GM12878 (cell line): ENCODE data around the gene ARID4B. TPM values are rescaled to one million over a fixed set of nuclear protein-coding genes. Genes with fewer than 3 reads are reported as not detected.

ENCODE experiments used
- ATAC-seq: fragments of 200-7000 bp; cut with Tn5 transposase; 3 replicates; pipeline ENCODE4 v1.9.1; 2020; ENCODE audit warnings: mild to moderate bottlenecking, moderate library complexity
- BruUV-seq: library from RNA; stranded (reverse); fragments of 400-500 nt; replicated peaks from 2 replicates; lab custom pipeline; 2021; lab: Mats Ljungman, UMichigan
- CTCF ChIA-PET: fragments of 300-600 bp; sonication (Branson Sonifier 250); formaldehyde crosslinking; extraction: SDS; loops from one replicate; lab custom pipeline; 2021; ENCODE audit warnings: inconsistent platforms; lab: Yijun Ruan, JAX
- POLR2A ChIA-PET: fragments of 350-600 bp; formaldehyde crosslinking; extraction: SDS; loops from one replicate; lab custom pipeline; 2021; ENCODE audit warnings: inconsistent platforms; lab: Charles Lee
- RAD21 ChIA-PET: fragments of 300-600 bp; sonication (Branson Sonifier 250); formaldehyde crosslinking; loops from one replicate; lab custom pipeline; 2023; ENCODE audit warnings: antibody characterized with exemption; ENCODE audit not compliant: unreplicated experiment; lab: Charles Lee
- SMC1A ChIA-PET: fragments of 300-600 bp; sonication (Branson Sonifier 250); formaldehyde crosslinking; loops from one replicate; lab custom pipeline; 2023; ENCODE audit not compliant: unreplicated experiment, uncharacterized antibody; lab: Charles Lee
- DNase-seq: peaks from one replicate; pipeline ENCODE4 v3.0.0-alpha.2; 2011; ENCODE audit warnings: low read depth, low spot score
- FAIRE-seq: peaks from 3 replicates; lab custom pipeline; 2011; peaks lifted over from hg19 to GRCh38; lab: Jason Lieb, UNC
- H2AFZ ChIP-seq: 2 replicates; pipeline ENCODE4 v1.6.0; 2011; ENCODE audit warnings: low read depth, low read length, control low read depth; ENCODE audit not compliant: control insufficient read depth
- H3K27ac ChIP-seq: 2 replicates; pipeline ENCODE4 v1.5.1; 2011; ENCODE audit warnings: control low read depth; ENCODE audit not compliant: control insufficient read depth, insufficient read depth
- H3K27me3 ChIP-seq, 2 experiments: replicated peaks in 1 of 2; 2 replicates each; pipeline versions ENCODE4 v1.6.0 to v1.6.1; 2011; ENCODE audit warnings: low read length in 1 of 2; ENCODE audit not compliant: control insufficient read depth in 2 of 2, insufficient read depth in 2 of 2
- H3K36me3 ChIP-seq, 2 experiments: 2 replicates each; pipeline ENCODE4 v1.5.1; 2011; ENCODE audit warnings: low read length in 1 of 2; ENCODE audit not compliant: control insufficient read depth in 2 of 2, insufficient read depth in 2 of 2
- H3K4me1 ChIP-seq: 2 replicates; pipeline ENCODE4 v1.6.1; 2011; ENCODE audit warnings: mild to moderate bottlenecking, low read length, moderate library complexity, mixed read lengths; ENCODE audit not compliant: control insufficient read depth, insufficient read depth
- H3K4me2 ChIP-seq: 2 replicates; pipeline ENCODE4 v1.6.0; 2011; ENCODE audit warnings: control low read depth; ENCODE audit not compliant: control insufficient read depth, insufficient read depth
- H3K4me3 ChIP-seq: fragments of 200-600 bp; sonication (generic); 2 replicates; pipeline ENCODE4 v1.5.1; 2016
- H3K79me2 ChIP-seq: 2 replicates; pipeline ENCODE4 v1.6.0; 2011; ENCODE audit warnings: low read length; ENCODE audit not compliant: control insufficient read depth, insufficient read depth
- H3K9ac ChIP-seq: 2 replicates; pipeline ENCODE4 v1.8.0; 2011; ENCODE audit warnings: low read length, control low read depth, mixed read lengths; ENCODE audit not compliant: control insufficient read depth, insufficient read depth
- H3K9me3 ChIP-seq: replicated peaks from 3 replicates; pipeline ENCODE4 v1.5.1; 2011; ENCODE audit warnings: mild to moderate bottlenecking, low read length; ENCODE audit not compliant: control insufficient read depth, insufficient read depth
- H4K20me1 ChIP-seq: 2 replicates; pipeline ENCODE4 v1.6.0; 2011; ENCODE audit not compliant: control insufficient read depth, insufficient read depth
- ETV6 ChIP-seq, 2 experiments: fragments of 450-650 bp in 1 of 2; IDR thresholded peaks in 1 of 2; conservative IDR thresholded peaks in 1 of 2; 2 replicates each; pipeline ENCODE4 v1.6.1; 2014; ENCODE audit warnings: antibody characterized with exemption in 1 of 2, borderline replicate concordance in 1 of 2, low read depth in 1 of 2, mild to moderate bottlenecking in 1 of 2, moderate library complexity in 1 of 2
- GATAD2B ChIP-seq: fragments of 450-650 bp; conservative IDR thresholded peaks from 2 replicates; pipeline ENCODE4 v1.6.1; 2017; ENCODE audit warnings: low read depth, mild to moderate bottlenecking, moderate library complexity
- IRF4 ChIP-seq: IDR thresholded peaks from 2 replicates; pipeline ENCODE4 v1.6.1; 2011; ENCODE audit warnings: low read depth, low read length
- POLR2A ChIP-seq: IDR thresholded peaks from 2 replicates; pipeline ENCODE4 v1.6.1; 2011; ENCODE audit warnings: low read depth, mild to moderate bottlenecking, low read length
- whole genome bisulfite sequencing: methylation state at CpG from one replicate; pipeline ENCODE4 v1.1.6; 2016; ENCODE audit warnings: low lambda C conversion rate; ENCODE audit not compliant: insufficient replicate concordance, insufficient coverage; ENCODE audit errors: missing lambda C conversion rate; 5-methylcytosine and 5-hydroxymethylcytosine counted together
- in situ Hi-C: fragments of 300-500 bp; cut with MboI; formaldehyde crosslinking; loops from 9 replicates; pipeline ENCODE4 v1.14.3; 2018; ENCODE audit warnings: mixed read lengths
- intact Hi-C: fragments of 100-400 bp; cut with micrococcal nuclease; formaldehyde crosslinking; loops from one replicate; pipeline ENCODE4 v1.14.2; 2022; ENCODE audit not compliant: unreplicated experiment
- polyA plus RNA-seq, 11 experiments: library from polyadenylated mRNA; depleted of rRNA in 4 of 11; unstranded in 6 of 11; stranded (reverse) in 5 of 11; fragments of >200 nt; fragmentation: Nextera tagmentation in 4 of 11; fragmentation: Illumina TruSeq in 1 of 11; extraction: Ambion mirVana in 4 of 11; extraction: Trizol in 1 of 11; gene quantifications; 1 replicate in 1 of 11; 2 replicates in 10 of 11; pipeline versions ENCODE4 v1.2.1 to v1.2.3, GENCODE V29; 2011 to 2016; ENCODE audit warnings: inconsistent platforms in 2 of 11, missing spikeins in 2 of 11, low read depth in 1 of 11
- total RNA-seq, 4 experiments: library from RNA; depleted of rRNA in 3 of 4; stranded (reverse); fragments of >200 nt in 3 of 4; fragmentation: Illumina TruSeq in 1 of 4; extraction: Trizol in 1 of 4; gene quantifications; 2 replicates each; pipeline versions ENCODE4 v1.2.1 to v1.2.3, GENCODE V29; 2013 to 2021
- TF ChIP-seq, protein P1 (sequence below): IDR thresholded peaks from 2 replicates; pipeline ENCODE4 v1.6.1; 2012; ENCODE audit warnings: low read depth, low read length, improper control_type of control experiment
- TF ChIP-seq, protein P2 (sequence below): fragments of 150-350 bp; IDR thresholded peaks from 2 replicates; pipeline ENCODE4 v1.6.1; 2016; ENCODE audit warnings: low read depth, low read length
- TF ChIP-seq, protein P3 (sequence below): fragments of 450-650 bp; formaldehyde crosslinking; IDR thresholded peaks from 2 replicates; pipeline ENCODE4 v1.4.0; 2020; ENCODE audit warnings: mild to moderate bottlenecking, moderate library complexity

Gene ARID4B
- total and polyA plus RNA-seq, 10 of the 15 experiments (the other 5 are each of a cell fraction or from before 2014, with no cell fraction given) = 13.6 to 39.1 (median 28.0) TPM

DNA sequence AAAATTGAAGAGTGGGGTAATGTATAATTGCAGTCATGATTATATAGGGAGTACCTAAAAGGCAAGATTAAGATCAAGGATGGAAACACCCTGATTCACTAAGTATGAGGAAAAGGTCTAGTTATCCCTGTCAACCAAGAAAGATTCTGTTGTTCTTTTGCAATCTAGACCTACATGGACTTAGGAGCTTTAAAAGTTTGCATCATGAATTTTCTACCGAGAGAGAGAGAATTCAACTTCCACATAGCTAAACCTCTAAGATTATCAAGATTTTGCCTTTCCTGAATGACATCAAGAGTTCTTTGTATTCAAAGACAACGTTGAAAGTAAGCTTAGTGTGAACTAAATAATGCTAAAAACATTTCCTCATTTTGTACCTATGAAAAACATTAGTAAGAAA, 88.1 kb downstream of the ARID4B start (continued):
- no peak for TF ChIP-seq POLR2A

DNA sequence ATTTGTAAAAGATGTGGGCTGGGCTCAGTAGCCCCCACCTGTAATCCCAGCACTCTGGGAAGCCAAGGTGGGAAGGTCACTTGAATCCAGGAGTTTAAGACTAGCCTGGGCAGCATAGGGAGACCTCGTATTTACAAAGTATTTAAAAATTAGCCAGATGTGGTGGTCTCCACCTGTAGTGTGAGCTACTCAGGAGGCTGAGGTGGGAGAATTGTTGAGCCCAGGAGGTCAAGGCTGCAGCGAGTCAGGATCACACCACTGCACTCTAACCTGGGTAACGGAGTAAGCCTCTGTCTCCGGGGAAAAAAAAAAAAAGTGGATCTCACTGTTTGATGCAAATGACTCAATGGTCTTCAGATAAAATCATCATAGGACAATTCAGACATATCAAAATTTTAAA, 89.4 kb downstream of the ARID4B start:
- ChIA-PET RAD21 (interaction anchor here (1.4 to 1.7 kb wide), 2 partner anchors 177 to 178 kb away, joined by 3 to 6 read pairs; no protein-coding TSS in a partner anchor), POLR2A (no interaction called here), CTCF (interaction anchor here (6.2 kb wide), 1 partner anchor 178 kb away, joined by 56 read pairs; no protein-coding TSS in a partner anchor), SMC1A (interaction anchor here (0.6 to 6.0 kb wide), 5 partner anchors 13 to 178 kb away, joined by 3 to 28 read pairs (median 6); no protein-coding TSS in a partner anchor)
- DNase-seq = no peak
- TF ChIP-seq IRF4 (no peak), ETV6 (conservative IDR thresholded peaks at IDR 0.05 in 1 of 2, IDR thresholded peaks at IDR 0.05 in 1 of 2; ENCODE audit: borderline replicate concordance in 1 of 2, low read depth in 1 of 2) (no peak)
- Histone ChIP-seq H3K4me1 (0 out of 2 replicates have a peak, but pooled peaks cover 4% of the 10 kb centered on the region), H3K27me3 (no peaks in the 10 kb centered on the region), H3K79me2 (no peaks in the 10 kb centered on the region; the same call in 1 of the 2 replicates), H3K9me3 (no peaks in the 10 kb centered on the region), H3K36me3 (peaks cover 2 to 21% of the 10 kb centered on the region in 2 experiments; a peak in 3 of 4 replicates), H4K20me1 (no peaks in the 10 kb centered on the region), H2AFZ (no peak overlapping the region), H3K4me3 (no peak overlapping the region), H3K27ac (no peak overlapping the region), H3K9ac (no peak overlapping the region), H3K4me2 (no peak overlapping the region)
- ATAC-seq = no peak
- BruUV-seq = no TSS peak
- in situ Hi-C loops (no loop called here), intact Hi-C loops (no loop called here)
- no peak for FAIRE-seq
- WGBS = 85% methylated on average over 4 of the region's 4 CpGs

DNA sequence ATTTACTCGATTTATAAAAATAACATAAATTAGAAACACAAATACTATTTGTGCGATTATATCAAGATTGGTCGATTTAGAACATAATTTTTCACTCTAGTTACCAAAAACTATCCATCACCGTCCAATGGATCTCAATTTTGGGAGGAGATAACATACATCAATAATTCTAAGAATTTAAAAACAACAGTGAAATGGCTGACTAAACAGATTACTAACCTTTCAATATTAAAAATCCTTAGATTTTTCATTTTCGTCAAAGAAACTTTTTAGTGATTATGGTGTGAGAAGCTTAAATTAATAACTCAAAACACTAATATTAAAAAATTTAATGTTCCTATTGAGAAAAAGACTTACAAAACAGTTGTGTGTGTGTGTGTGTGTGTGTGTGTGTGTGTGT, 91.9 kb downstream of the ARID4B start:
- intact Hi-C loops = no loop called here
- ChIA-PET SMC1A (interaction anchor here (0.8 to 1.4 kb wide), 6 partner anchors 9 to 267 kb away, joined by 3 to 6 read pairs (median 3); no protein-coding TSS in a partner anchor), CTCF (interaction anchor here (0.6 to 1.4 kb wide), 3 partner anchors 10 to 257 kb away, joined by 3 to 6 read pairs (median 3); no protein-coding TSS in a partner anchor), RAD21 (no interaction called here), POLR2A (interaction anchor here (0.7 kb wide), 1 partner anchor 9 kb away, joined by 3 read pairs; no protein-coding TSS in a partner anchor)
- Histone ChIP-seq H3K4me2 (no peak overlapping the region), H3K27ac (no peak overlapping the region), H3K9ac (no peak overlapping the region), H3K9me3 (no peaks in the 10 kb centered on the region), H3K79me2 (no peaks in the 10 kb centered on the region), H3K27me3 (no peaks in the 10 kb centered on the region), H4K20me1 (no peaks in the 10 kb centered on the region), H3K4me3 (no peak overlapping the region), H2AFZ (no peak overlapping the region), H3K36me3 (peaks cover 2 to 21% of the 10 kb centered on the region in 2 experiments; a peak in 3 of 4 replicates), H3K4me1 (no peaks in the 10 kb centered on the region)
- in situ Hi-C loops = no loop called here
- WGBS = 98% methylated on average over 5 of the region's 5 CpGs
- FAIRE-seq = no peak
- DNase-seq = no peak
- no peak for ATAC-seq
- no TSS peak for BruUV-seq
- TF ChIP-seq, protein P1, sequence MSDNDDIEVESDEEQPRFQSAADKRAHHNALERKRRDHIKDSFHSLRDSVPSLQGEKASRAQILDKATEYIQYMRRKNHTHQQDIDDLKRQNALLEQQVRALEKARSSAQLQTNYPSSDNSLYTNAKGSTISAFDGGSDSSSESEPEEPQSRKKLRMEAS = no peak
- TF ChIP-seq, protein P2, sequence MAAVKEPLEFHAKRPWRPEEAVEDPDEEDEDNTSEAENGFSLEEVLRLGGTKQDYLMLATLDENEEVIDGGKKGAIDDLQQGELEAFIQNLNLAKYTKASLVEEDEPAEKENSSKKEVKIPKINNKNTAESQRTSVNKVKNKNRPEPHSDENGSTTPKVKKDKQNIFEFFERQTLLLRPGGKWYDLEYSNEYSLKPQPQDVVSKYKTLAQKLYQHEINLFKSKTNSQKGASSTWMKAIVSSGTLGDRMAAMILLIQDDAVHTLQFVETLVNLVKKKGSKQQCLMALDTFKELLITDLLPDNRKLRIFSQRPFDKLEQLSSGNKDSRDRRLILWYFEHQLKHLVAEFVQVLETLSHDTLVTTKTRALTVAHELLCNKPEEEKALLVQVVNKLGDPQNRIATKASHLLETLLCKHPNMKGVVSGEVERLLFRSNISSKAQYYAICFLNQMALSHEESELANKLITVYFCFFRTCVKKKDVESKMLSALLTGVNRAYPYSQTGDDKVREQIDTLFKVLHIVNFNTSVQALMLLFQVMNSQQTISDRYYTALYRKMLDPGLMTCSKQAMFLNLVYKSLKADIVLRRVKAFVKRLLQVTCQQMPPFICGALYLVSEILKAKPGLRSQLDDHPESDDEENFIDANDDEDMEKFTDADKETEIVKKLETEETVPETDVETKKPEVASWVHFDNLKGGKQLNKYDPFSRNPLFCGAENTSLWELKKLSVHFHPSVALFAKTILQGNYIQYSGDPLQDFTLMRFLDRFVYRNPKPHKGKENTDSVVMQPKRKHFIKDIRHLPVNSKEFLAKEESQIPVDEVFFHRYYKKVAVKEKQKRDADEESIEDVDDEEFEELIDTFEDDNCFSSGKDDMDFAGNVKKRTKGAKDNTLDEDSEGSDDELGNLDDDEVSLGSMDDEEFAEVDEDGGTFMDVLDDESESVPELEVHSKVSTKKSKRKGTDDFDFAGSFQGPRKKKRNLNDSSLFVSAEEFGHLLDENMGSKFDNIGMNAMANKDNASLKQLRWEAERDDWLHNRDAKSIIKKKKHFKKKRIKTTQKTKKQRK = no peak
- TF ChIP-seq GATAD2B = no peak
- TF ChIP-seq, protein P3, sequence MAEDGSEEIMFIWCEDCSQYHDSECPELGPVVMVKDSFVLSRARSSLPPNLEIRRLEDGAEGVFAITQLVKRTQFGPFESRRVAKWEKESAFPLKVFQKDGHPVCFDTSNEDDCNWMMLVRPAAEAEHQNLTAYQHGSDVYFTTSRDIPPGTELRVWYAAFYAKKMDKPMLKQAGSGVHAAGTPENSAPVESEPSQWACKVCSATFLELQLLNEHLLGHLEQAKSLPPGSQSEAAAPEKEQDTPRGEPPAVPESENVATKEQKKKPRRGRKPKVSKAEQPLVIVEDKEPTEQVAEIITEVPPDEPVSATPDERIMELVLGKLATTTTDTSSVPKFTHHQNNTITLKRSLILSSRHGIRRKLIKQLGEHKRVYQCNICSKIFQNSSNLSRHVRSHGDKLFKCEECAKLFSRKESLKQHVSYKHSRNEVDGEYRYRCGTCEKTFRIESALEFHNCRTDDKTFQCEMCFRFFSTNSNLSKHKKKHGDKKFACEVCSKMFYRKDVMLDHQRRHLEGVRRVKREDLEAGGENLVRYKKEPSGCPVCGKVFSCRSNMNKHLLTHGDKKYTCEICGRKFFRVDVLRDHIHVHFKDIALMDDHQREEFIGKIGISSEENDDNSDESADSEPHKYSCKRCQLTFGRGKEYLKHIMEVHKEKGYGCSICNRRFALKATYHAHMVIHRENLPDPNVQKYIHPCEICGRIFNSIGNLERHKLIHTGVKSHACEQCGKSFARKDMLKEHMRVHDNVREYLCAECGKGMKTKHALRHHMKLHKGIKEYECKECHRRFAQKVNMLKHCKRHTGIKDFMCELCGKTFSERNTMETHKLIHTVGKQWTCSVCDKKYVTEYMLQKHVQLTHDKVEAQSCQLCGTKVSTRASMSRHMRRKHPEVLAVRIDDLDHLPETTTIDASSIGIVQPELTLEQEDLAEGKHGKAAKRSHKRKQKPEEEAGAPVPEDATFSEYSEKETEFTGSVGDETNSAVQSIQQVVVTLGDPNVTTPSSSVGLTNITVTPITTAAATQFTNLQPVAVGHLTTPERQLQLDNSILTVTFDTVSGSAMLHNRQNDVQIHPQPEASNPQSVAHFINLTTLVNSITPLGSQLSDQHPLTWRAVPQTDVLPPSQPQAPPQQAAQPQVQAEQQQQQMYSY (CRISPR knock-in tag) = no peak
